ENCODE data around the gene OR5H1.
"Not testable (repeated sequence)": the region's sequence is repeated elsewhere in the genome, so short reads cannot be mapped to it uniquely, and the experiment has no call there.

The OR5H1 gene

GRCh38 chr3:98130421-98130820 lies at the start of gene OR5H1:
Gene OR5H1, plus strand, starts transcription at chr3:98130721. Its CDS starts 1,977 bp downstream, at chr3:98132698.
- DNase-seq = no peak

DNA sequence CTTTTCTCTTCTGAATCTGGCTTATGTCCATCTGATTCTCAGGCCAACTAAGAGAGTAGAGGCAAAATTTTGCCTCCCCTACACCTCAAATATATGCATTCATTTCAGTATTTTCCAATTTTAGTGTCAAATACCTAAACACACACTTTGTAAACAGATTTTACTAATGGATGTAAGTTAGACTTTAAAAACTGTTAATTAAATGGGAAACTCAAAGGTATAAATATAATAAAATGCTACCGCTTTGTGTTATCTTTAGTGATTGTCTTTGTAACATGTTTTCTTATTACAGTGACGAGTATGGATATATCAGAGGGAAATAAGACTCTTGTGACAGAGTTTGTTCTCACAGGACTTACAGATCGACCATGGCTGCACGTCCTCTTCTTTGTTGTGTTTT lies 43.6 kb upstream of the OR5H1 start, which contains the start of gene OR5AC2:
Gene OR5AC2, plus strand, starts transcription at position 301 of the 400 bp plus-strand sequence. Its CDS starts 0 bp downstream, at position 301.
- no peak for DNase-seq

- no peak for DNase-seq
Observed at GRCh38 chr3:98095882-98096281, 34.6 kb upstream of the OR5H1 start.

DNA sequence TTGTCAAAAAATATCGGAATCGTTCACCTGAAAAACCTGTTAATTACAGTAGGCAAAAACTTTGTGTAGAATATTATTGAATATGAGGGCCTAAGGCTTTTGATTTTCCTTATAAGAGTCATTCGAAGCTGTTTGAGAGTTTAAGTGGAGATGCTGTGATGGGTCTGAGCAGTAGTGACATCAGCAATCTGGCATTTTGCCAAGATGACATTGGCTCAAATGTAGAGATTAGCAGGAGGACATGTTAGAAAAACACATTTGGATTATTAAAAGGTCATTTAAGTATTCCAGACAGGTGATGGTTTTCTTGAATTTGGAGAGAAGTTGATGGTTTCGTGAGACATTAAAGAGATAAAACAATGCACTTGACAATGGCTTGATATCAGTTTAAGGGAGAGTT lies 30.7 kb upstream of the OR5H1 start:
- no peak for DNase-seq

- DNase-seq = no peak
Observed at GRCh38 chr3:98108162-98108561, 22.4 kb upstream of the OR5H1 start.

GRCh38 chr3:98109807-98110549 lies 20.5 kb upstream of the OR5H1 start:
- no peak for DNase-seq

DNA sequence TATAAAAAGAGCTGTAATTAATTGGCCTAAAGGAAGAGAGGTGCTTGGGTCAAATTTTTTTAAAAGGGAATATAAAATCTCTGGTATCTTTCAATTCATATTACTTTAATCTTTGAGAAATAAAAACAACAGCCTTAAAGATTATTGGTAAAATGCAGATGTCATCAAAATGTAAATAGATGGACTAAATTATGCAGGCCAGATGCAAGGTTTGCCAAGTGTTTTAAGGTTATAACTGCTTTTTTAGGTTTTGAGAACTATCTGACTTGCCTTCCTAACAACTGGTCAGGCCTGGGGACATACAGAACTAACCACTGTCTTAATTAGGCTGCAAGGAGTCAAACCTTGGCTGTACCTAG lies 20.0 kb upstream of the OR5H1 start:
- DNase-seq = no peak

DNA sequence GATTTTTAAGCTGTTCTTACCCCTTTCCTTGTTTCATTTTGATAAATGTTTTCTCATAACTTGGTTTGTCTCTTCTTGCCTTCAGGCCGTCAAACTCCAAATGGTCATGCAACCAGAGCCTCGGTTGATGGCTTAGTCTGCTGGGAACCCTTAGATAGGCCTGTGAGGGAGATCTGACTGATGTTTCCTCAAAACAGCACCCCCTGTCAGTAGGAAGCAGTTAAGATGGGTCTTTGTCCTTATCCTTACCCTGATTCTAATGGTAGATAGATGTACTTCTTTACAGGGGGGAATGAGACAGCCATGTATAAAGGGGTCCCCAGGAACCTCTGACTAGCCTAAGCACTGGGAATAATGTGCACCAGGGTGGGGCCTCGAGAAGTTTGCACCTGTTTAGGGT lies 16.3 kb upstream of the OR5H1 start:
- DNase-seq = no peak

- no peak for DNase-seq
Observed at GRCh38 chr3:98115717-98116116, 14.8 kb upstream of the OR5H1 start.

- DNase-seq = no peak
Observed at GRCh38 chr3:98136631-98137030, 6.1 kb downstream of the OR5H1 start.

DNA sequence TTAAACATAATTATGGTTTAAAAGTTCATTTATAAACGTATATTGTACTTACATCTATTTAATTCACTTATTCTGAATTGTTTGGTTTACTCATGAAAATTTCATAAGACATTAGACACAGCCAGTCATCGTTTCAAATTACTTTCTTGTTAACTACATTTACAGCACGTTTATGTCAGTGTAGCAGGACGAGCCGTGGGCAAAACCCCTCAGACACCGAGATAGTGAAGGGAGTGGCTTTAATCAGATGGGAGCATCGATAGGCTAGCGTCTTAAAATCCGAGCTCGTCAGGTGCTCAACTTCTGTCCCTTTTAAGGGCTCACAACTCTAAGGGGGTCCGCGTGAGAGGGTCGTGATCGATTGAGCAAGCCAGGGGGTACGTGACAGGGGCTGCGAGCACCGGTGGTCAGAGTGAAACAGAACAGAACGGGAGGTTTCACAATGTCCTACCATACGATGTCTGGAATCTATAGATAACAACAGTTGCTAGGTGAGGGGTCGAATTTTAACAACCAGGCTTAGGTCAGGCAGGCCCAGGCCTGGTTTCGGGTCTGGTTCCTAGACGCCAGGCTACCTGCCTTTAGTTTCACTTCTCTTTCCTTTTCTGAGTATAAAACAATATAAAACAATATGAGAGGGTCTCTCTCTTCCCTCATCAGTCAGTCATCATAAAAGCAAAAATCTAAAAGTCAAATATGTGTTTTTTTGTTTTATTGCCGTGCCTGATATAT lies 7.5 kb downstream of the OR5H1 start:
- DNase-seq = not testable (repeated sequence)

- DNase-seq = no peak
Observed at GRCh38 chr3:98140531-98140930, 10.0 kb downstream of the OR5H1 start.

- no peak for DNase-seq
Observed at GRCh38 chr3:98147179-98147578, 16.7 kb downstream of the OR5H1 start, which contains the start of gene OR5H14. Gene OR5H14, plus strand, starts transcription at chr3:98147479. Its CDS starts 1,907 bp downstream, at chr3:98149386.

GRCh38 chr3:98148751-98149150 lies 18.2 kb downstream of the OR5H1 start:
- no peak for DNase-seq

GRCh38 chr3:98149456-98149855 lies 18.9 kb downstream of the OR5H1 start:
- not testable (repeated sequence) for DNase-seq

DNA sequence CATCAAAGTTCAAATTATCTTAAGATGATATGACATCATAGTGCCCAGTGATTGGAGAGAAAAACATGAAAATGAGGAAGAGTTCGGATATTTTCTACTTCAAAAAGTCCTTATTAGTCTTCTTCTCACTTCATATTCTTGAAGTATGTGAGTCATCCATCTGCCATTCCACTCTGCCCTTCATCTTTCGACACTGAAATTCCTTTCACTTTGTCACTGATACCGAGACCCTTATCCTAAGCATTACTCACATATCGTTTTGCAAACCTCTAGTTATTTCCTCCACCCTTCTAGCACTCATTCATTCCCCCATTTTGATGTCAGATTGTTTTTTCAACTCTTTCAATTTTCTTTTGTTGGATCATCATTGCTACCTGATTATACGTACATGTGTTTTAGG lies 20.7 kb downstream of the OR5H1 start:
- no peak for DNase-seq

GRCh38 chr3:98166396-98166795 lies 35.9 kb downstream of the OR5H1 start, which contains the start of gene OR5H15:
Gene OR5H15, plus strand, starts transcription at chr3:98166696. Its CDS starts 2,004 bp downstream, at chr3:98168700.
- no peak for DNase-seq

DNA sequence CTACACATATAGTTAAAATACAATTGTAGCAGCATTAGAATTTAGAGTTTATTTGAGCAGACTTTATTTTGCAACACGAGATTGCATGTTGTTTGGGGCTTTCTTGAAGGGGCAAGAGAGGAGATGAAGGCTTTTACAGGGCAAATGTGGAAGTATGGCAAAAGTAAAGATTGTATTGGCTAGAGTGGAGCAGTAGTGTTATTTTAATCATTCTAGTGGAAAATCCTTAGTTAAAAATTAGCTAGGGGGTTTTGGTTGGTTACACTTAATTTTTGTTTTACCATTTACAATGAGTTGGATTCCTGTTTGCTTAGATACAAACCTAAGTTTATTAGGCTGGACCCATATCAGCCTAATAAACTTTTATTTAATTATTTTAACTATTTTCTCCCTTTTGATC lies 40.5 kb downstream of the OR5H1 start:
- DNase-seq = no peak

DNA sequence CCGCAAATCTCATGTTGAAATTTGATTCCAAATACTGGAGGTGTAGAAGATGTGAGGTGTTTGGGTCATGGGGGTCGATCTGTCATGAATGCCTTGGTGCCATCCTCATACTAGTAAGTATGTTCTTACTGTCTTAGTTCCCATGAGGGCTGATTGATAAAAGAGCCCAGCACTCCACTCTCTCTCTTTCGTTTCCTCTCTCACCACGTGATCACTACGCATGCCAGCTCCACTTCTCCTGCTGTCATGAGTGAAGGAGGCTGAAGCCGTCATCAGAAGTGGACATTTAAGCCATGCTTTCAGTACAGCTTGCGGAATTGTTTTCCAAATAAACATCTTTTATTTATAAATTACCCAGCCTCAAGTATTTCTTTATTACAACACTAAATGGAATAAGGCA lies 42.1 kb downstream of the OR5H1 start:
- DNase-seq = no peak

DNA sequence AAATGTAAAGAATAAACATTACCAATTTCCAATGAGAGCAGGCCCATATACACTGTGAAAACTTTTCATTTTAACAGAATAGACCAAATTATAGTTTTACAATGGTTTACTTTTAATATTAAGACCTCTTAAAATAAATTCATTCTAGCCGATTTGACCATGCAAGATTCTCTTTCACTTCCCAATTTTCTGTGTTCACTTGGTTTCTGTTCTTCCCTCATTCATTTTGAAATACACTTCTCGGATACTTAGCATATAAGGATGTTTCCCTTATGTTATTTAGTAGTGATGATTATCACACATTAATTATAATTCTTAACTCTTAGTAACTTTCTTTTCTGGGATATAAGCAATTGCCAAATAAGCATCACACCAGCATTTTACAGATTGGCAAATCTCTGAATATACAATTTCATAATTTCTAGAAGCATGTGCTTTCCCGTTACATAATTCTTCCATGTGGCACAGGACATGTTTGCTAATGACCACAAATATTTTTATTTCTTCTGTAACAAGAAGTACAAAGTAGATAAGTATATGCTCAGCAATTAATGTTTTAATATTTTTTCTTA lies 49.9 kb downstream of the OR5H1 start:
- no peak for DNase-seq

DNA sequence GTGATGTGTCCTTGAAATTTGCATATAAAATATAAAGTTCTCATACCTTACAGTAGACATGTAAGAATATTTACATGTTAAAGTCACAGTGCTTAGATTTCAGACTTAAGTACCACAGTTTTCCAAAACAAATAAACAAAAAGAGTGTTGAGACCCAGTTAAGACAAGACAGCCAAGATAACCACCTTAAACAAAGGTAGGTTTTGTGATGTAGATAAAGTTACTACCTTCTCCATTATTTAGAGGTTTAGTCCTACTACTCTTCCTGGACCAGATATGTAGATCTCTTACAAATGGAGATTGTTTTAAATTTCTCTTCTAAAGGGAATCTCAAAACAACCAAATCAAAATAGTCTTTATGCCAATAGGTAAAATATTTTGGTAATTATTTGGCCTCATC lies 51.7 kb downstream of the OR5H1 start:
- no peak for DNase-seq

- DNase-seq = no peak
Observed at GRCh38 chr3:98185180-98185579, 54.7 kb downstream of the OR5H1 start.

Measured in activated CD8-positive, alpha-beta memory T cell treated with anti-CD3 and anti-CD28 coated beads, Interleukin-2, amount 50 U/mL, for 4 hours (primary cell).